ENCODE results near the gene HID1. TPM values are rescaled to one million over a fixed set of nuclear protein-coding genes. Genes with fewer than 3 reads are reported as not detected.

HID1 gene
- total RNA-seq, 1 experiment from 2014 or later = 43.8 TPM

- Histone ChIP-seq H4K20me1 (ENCODE audit: insufficient read depth) (no peaks in the 10 kb centered on the region), H3K27me3 (ENCODE audit: insufficient read depth, low read length) (no peaks in the 10 kb centered on the region), H2AFZ (ENCODE audit: low read depth, low read length, poor library complexity, severe bottlenecking) (peak overlapping the region; percentile 50), H3K9me2 (ENCODE audit: insufficient read depth) (no peaks in the 10 kb centered on the region), H3K27ac (ENCODE audit: low read depth, low read length) (peak overlapping the region; percentile 76), H3K4me3 (replicated peaks in 1 of 2; ENCODE audit: low read depth in 1 of 2, low read length in 2 of 2) (peak overlapping the region; percentile 83 to 95), H3K79me2 (ENCODE audit: insufficient read depth, low read length) (peaks cover 35% of the 10 kb centered on the region), H3K9ac (ENCODE audit: low read length) (peak overlapping the region; percentile 79), H3K4me1 (ENCODE audit: control insufficient read depth in 1 of 2, insufficient read depth in 2 of 2, low read length in 2 of 2) (peaks cover 11 to 19% of the 10 kb centered on the region in 2 experiments), H3K36me3 (ENCODE audit: control insufficient read depth in 1 of 2, insufficient read depth in 2 of 2, low read length in 2 of 2) (peaks cover 0 to 6% of the 10 kb centered on the region in 2 experiments; a peak in 1 of 4 replicates), H3K4me2 (ENCODE audit: low read length) (peak overlapping the region; percentile 85), H3K9me3 (ENCODE audit: control insufficient read depth in 1 of 2, insufficient read depth in 1 of 2, low read depth in 1 of 2, low read length in 2 of 2) (no peaks in the 10 kb centered on the region)
- BruUV-seq (replicated peaks) = TSS peak; percentile 93
- POLR2A ChIA-PET = interaction anchor here (1.0 to 3.2 kb wide), 11 partner anchors 11 to 235 kb away, joined by 3 to 15 read pairs (median 5); partner anchors contain the start of genes CDR2L and SLC16A5
- CTCF ChIA-PET = interaction anchor here (0.6 to 3.8 kb wide), 10 partner anchors 12 to 1670 kb away, joined by 4 to 35 read pairs (median 6); partner anchors contain the start of gene CDR2L
- DNase-seq (ENCODE audit: low read depth, low spot score) (no peak), ATAC-seq (peak; percentile 6; the same call in 1 of the 2 replicates)
- intact Hi-C loops (cut with micrococcal nuclease) = loop anchor here (1.0 kb wide), 1 partner anchor 51 kb away; no protein-coding TSS in a partner anchor
- TF ChIP-seq ELF1 (IDR thresholded peaks at IDR 0.05; ENCODE audit: borderline replicate concordance, low read depth) (no peak), SRF (IDR thresholded peaks at IDR 0.05; ENCODE audit: low read depth) (no peak), SP1 (IDR thresholded peaks at IDR 0.05; ENCODE audit: low read depth) (no peak), SIN3A (IDR thresholded peaks at IDR 0.05; ENCODE audit: low read depth) (no peak), RAD21 (IDR thresholded peaks at IDR 0.05; ENCODE audit: low read depth) (no peak), CBX3 (IDR thresholded peaks at IDR 0.05; ENCODE audit: low read depth) (no peak), YY1 (IDR thresholded peaks at IDR 0.05; ENCODE audit: extremely low read depth, insufficient replicate concordance, low read depth, low read length) (no peak), CEBPB (IDR thresholded peaks at IDR 0.05; ENCODE audit: low read depth) (no peak)
- TF ChIP-seq, protein P1, sequence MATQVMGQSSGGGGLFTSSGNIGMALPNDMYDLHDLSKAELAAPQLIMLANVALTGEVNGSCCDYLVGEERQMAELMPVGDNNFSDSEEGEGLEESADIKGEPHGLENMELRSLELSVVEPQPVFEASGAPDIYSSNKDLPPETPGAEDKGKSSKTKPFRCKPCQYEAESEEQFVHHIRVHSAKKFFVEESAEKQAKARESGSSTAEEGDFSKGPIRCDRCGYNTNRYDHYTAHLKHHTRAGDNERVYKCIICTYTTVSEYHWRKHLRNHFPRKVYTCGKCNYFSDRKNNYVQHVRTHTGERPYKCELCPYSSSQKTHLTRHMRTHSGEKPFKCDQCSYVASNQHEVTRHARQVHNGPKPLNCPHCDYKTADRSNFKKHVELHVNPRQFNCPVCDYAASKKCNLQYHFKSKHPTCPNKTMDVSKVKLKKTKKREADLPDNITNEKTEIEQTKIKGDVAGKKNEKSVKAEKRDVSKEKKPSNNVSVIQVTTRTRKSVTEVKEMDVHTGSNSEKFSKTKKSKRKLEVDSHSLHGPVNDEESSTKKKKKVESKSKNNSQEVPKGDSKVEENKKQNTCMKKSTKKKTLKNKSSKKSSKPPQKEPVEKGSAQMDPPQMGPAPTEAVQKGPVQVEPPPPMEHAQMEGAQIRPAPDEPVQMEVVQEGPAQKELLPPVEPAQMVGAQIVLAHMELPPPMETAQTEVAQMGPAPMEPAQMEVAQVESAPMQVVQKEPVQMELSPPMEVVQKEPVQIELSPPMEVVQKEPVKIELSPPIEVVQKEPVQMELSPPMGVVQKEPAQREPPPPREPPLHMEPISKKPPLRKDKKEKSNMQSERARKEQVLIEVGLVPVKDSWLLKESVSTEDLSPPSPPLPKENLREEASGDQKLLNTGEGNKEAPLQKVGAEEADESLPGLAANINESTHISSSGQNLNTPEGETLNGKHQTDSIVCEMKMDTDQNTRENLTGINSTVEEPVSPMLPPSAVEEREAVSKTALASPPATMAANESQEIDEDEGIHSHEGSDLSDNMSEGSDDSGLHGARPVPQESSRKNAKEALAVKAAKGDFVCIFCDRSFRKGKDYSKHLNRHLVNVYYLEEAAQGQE (IDR thresholded peaks at IDR 0.05; ENCODE audit: low read depth) = no peak
- TF ChIP-seq, protein P2, sequence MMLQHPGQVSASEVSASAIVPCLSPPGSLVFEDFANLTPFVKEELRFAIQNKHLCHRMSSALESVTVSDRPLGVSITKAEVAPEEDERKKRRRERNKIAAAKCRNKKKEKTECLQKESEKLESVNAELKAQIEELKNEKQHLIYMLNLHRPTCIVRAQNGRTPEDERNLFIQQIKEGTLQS (IDR thresholded peaks at IDR 0.05) = no peak
- TF ChIP-seq, protein P3, sequence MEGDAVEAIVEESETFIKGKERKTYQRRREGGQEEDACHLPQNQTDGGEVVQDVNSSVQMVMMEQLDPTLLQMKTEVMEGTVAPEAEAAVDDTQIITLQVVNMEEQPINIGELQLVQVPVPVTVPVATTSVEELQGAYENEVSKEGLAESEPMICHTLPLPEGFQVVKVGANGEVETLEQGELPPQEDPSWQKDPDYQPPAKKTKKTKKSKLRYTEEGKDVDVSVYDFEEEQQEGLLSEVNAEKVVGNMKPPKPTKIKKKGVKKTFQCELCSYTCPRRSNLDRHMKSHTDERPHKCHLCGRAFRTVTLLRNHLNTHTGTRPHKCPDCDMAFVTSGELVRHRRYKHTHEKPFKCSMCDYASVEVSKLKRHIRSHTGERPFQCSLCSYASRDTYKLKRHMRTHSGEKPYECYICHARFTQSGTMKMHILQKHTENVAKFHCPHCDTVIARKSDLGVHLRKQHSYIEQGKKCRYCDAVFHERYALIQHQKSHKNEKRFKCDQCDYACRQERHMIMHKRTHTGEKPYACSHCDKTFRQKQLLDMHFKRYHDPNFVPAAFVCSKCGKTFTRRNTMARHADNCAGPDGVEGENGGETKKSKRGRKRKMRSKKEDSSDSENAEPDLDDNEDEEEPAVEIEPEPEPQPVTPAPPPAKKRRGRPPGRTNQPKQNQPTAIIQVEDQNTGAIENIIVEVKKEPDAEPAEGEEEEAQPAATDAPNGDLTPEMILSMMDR (IDR thresholded peaks at IDR 0.05 in 2 of 3, conservative IDR thresholded peaks at IDR 0.05 in 1 of 3; ENCODE audit: borderline replicate concordance in 1 of 3, insufficient read depth in 1 of 3, low read depth in 2 of 3, low read length in 2 of 3) = no peak
- TF ChIP-seq, protein P4, sequence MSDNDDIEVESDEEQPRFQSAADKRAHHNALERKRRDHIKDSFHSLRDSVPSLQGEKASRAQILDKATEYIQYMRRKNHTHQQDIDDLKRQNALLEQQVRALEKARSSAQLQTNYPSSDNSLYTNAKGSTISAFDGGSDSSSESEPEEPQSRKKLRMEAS (IDR thresholded peaks at IDR 0.05) = no peak
- RAD21 ChIA-PET (ENCODE audit: low non-redundant PET in 1 of 2, low total read pairs in 2 of 2, uncharacterized antibody in 2 of 2, unreplicated experiment in 2 of 2) = interaction anchor here in 1 of 2 experiments (0.6 to 1.6 kb wide), 2 partner anchors 23 to 50 kb away, joined by 3 to 7 read pairs; no protein-coding TSS in a partner anchor
Measured at GRCh38 chr17:75012096-75012345, 39.5 kb upstream of the HID1 start.
